Right lobe of liver (tissue), 4 donors: ENCODE measurements around the gene ERCC3.

Source experiments
- POLR2A ChIP-seq: fragments of 450-650 bp; IDR thresholded peaks from one replicate; pipeline ENCODE4 v1.6.1; 2017; ENCODE audit warnings: antibody characterized with exemption, mild to moderate bottlenecking
- TF ChIP-seq, protein P1 (sequence below), 4 donors: fragments of 200-600 bp in 3 of 4; fragments of 450-650 bp in 1 of 4; IDR thresholded peaks; one replicate each; pipeline versions ENCODE4 v1.5.1 to v1.8.0; 2016 to 2022; ENCODE audit warnings: antibody characterized with exemption in 4 of 4, mild to moderate bottlenecking in 2 of 4
- donor health status: DM: no; HTN: no; CAD: no.
- donor health status: DM: no; HTN: no; CAD: no.
- donor health status: DM: no; HTN: yes; CAD: no.

DNA sequence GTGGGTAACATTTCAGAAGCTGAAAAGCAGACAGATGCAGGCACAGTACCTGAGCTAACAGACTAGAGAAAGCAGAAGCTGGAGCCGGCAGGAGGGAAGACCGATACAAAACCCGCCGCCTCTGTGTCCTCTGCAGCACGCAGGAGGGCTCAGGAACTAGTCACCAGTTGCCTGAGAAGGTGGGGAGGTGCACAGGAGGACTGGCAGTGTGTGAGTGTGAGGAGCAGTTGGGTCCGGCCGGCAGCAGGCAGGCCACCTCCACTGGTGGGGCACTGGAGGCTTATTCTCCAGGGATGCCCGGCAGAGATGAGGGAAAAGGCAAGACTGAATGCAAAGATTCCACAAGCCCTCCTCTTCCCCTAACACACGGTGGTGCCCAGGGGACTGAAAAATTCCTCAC, 18.2 kb downstream of the ERCC3 start:
- TF ChIP-seq POLR2A: no peak
- TF ChIP-seq, protein P1, sequence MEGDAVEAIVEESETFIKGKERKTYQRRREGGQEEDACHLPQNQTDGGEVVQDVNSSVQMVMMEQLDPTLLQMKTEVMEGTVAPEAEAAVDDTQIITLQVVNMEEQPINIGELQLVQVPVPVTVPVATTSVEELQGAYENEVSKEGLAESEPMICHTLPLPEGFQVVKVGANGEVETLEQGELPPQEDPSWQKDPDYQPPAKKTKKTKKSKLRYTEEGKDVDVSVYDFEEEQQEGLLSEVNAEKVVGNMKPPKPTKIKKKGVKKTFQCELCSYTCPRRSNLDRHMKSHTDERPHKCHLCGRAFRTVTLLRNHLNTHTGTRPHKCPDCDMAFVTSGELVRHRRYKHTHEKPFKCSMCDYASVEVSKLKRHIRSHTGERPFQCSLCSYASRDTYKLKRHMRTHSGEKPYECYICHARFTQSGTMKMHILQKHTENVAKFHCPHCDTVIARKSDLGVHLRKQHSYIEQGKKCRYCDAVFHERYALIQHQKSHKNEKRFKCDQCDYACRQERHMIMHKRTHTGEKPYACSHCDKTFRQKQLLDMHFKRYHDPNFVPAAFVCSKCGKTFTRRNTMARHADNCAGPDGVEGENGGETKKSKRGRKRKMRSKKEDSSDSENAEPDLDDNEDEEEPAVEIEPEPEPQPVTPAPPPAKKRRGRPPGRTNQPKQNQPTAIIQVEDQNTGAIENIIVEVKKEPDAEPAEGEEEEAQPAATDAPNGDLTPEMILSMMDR (IDR thresholded peaks at IDR 0.05): no peak
